ENCODE results near the gene ATP8B3. TPM values are rescaled to one million over a fixed set of nuclear protein-coding genes. Genes with fewer than 3 reads are reported as not detected.

Gene ATP8B3
- total RNA-seq, 4 donors from 2014 or later: 0.21 to 2.4 (median 1.2) TPM

DNA sequence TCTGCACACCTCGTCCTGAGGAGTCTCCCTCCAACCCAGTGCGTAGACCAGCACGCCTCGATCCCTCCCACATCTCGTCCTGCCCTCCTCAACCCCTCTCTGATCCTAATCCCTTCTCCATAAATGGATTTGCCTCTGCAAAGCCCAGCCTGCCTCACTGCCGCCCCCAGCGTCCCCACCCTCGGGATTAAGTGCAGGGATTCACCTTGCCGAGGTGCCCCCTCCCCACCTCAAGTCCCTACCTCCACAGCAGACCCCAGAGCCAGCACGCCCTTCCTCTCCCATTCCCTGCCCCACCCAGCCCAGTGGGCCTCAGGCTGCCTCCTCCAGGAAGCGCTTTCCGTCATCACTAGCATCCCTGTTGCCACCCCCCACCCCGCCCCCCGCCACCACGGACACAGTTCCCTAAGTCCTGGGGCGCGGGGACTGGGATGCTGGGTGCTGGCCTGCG is 47.3 kb upstream of the ATP8B3 start:
- H3K27ac ChIP-seq: peak overlapping the region; percentile 56 to 94 (median 75)
- no peak overlapping the region for H3K4me3 ChIP-seq
- WGBS, 2 donors: 47 to 50% methylated on average over 18 of the region's 18 CpGs
- DNase-seq (ENCODE audit: low spot score in 2 of 2): no peak
- peaks cover 0 to 84% (median 67%) of the 10 kb centered on the region in 4 donors for H3K4me1 ChIP-seq
- peaks cover 0 to 2% (median 0%) of the 10 kb centered on the region in 3 donors for H3K36me3 ChIP-seq
- no peaks in the 10 kb centered on the region for H3K9me3 ChIP-seq
- TF ChIP-seq, protein P1, sequence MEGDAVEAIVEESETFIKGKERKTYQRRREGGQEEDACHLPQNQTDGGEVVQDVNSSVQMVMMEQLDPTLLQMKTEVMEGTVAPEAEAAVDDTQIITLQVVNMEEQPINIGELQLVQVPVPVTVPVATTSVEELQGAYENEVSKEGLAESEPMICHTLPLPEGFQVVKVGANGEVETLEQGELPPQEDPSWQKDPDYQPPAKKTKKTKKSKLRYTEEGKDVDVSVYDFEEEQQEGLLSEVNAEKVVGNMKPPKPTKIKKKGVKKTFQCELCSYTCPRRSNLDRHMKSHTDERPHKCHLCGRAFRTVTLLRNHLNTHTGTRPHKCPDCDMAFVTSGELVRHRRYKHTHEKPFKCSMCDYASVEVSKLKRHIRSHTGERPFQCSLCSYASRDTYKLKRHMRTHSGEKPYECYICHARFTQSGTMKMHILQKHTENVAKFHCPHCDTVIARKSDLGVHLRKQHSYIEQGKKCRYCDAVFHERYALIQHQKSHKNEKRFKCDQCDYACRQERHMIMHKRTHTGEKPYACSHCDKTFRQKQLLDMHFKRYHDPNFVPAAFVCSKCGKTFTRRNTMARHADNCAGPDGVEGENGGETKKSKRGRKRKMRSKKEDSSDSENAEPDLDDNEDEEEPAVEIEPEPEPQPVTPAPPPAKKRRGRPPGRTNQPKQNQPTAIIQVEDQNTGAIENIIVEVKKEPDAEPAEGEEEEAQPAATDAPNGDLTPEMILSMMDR (IDR thresholded peaks at IDR 0.05): no peak
- TF ChIP-seq POLR2A (IDR thresholded peaks at IDR 0.05): no peak
- no peak for TF ChIP-seq EP300 (IDR thresholded peaks at IDR 0.05)
- H3K27me3 ChIP-seq: peaks cover 0 to 5% of the 10 kb centered on the region in 2 donors

DNA sequence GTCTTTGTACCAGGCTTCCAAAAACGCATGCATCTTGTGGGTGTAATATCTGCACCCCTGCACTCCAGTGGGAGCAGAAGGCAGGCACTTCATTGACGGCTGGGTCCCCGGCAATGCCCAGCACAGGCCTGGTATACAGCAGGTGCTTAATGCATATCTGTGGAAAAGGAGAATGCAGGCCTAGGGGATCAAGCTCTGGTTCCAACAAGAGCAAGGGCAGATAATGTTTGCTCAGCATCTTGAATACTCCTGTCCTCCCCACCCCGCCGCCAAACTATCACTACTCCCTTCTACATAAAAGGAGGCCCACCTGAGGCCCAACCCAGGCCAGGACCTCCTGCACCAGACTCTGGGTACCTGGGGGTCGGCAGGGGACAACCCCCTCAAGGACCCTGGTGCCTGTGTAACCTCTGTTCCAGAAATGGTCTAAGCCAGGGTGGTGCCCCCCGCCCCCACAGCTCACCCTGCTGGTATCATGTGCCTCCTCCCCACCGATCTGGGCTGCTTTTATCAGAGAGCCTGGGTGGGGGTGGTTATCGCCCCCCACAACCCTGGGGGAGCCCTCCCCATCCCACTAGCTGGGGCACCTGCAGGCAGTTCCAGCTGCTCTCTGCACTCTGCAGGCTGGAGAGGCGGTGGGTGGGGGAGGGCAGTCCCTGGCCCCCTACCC is 46.5 kb upstream of the ATP8B3 start:
- no peak overlapping the region for H3K4me3 ChIP-seq
- H3K27ac ChIP-seq: peak overlapping the region; percentile 65 to 94 (median 88)
- peaks cover 0 to 6% (median 0%) of the 10 kb centered on the region in 3 donors for H3K36me3 ChIP-seq
- 69 to 74% methylated on average over 5 to 9 of the region's 10 CpGs for WGBS, 2 donors
- peaks cover 0 to 90% (median 71%) of the 10 kb centered on the region in 4 donors for H3K4me1 ChIP-seq
- peaks cover 0 to 5% of the 10 kb centered on the region in 2 donors for H3K27me3 ChIP-seq
- H3K9me3 ChIP-seq: no peaks in the 10 kb centered on the region
- TF ChIP-seq POLR2A (IDR thresholded peaks at IDR 0.05) (no peak), EP300 (IDR thresholded peaks at IDR 0.05) (no peak)
- TF ChIP-seq, protein P1 (IDR thresholded peaks at IDR 0.05): no peak
- DNase-seq (ENCODE audit: low spot score in 2 of 2): no peak

DNA sequence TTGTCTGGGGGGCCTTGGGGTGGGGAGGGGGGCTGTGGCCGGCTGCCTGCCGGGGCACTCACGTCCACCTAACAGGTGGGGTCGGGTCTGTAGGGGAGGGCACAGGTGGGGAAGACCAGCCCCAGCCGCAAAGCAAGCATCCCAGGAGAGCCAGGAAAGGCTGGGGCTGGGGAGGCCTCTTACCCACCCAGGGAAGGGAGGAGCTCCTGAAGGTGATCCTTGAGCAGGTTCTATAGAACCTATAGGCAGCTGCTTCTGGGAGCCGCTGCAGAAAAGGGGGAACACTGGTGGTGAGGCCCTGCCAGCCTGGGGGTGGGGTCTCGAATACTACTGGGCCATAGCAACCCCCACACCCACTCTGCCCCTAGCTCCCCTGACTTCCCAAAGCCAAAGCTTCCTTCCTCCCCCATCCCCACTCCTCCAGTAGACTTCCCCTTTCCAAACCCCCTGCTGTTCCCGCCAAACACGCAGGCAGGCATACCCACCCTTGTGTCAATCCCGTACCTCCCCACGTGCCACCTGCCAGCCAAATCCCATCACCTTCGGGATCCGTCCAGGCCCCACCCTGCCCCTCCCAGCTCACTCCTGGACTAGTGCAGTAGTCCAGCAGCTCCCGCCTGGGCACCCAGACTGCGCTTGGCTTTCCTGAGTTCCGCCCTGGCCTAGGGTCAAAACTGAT is 45.7 kb upstream of the ATP8B3 start:
- H3K27me3 ChIP-seq: peaks cover 0 to 5% of the 10 kb centered on the region in 2 donors
- TF ChIP-seq POLR2A (IDR thresholded peaks at IDR 0.05): no peak
- TF ChIP-seq EP300 (IDR thresholded peaks at IDR 0.05): no peak
- TF ChIP-seq, protein P1 (IDR thresholded peaks at IDR 0.05): no peak
- H3K4me3 ChIP-seq: peak overlapping the region; percentile 26 to 58 (median 48)
- H3K4me1 ChIP-seq: peaks cover 0 to 98% (median 73%) of the 10 kb centered on the region in 4 donors
- 52 to 56% methylated on average over 11 to 16 of the region's 16 CpGs for WGBS, 2 donors
- no peak for DNase-seq (ENCODE audit: low spot score in 2 of 2)
- H3K9me3 ChIP-seq: no peaks in the 10 kb centered on the region
- peaks cover 0 to 6% (median 0%) of the 10 kb centered on the region in 3 donors for H3K36me3 ChIP-seq
- peak overlapping the region; percentile 65 to 94 (median 88) for H3K27ac ChIP-seq

DNA sequence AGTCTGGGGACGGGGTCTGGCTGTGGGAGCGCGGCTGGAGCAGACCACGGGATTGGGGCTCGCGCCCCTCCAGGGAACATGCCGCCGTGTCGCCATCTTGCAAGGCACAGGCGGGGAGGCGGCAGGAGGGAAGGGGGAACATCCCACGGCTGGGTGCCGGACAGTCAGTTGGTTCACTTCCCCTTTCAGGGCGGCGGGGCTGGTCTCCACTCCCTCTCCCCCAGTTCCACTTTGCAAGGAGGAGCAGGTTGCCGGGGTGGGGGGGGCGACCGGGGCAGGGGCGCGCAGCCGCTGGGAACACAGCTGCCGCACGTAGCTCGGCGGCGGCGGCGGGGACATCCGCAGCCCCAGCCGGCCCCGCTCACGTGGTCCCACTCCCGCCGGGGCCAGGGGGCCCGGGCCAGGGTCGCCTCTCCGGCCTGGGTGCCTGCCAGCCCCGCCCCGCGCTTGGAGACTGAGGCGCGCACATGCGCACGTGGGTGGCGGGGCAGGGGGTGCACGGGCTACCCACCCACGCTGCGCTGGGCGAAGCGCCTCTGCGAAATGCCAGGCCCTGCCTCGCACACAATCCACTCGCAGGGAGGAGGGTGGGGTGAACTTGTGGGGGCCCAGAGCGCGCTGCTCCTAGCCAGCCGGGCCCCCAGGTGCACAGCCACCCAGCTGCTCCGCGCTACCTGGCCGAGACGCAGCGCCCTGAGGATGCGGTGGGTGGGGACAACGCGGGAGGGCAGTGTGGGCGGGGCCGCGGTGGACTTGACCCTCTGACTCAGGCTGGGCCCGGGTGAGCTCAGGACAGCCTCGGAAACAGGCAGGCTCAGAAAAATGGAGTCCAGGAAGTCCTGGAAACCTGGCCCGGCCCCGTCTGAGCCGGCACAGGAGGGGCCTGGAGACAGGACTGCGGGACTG is 44.9 kb upstream of the ATP8B3 start:
- H3K4me1 ChIP-seq: peaks cover 0 to 100% (median 73%) of the 10 kb centered on the region in 4 donors
- peaks cover 0 to 5% of the 10 kb centered on the region in 2 donors for H3K27me3 ChIP-seq

More for the DNA sequence above, 44.9 kb upstream of the ATP8B3 start:
- TF ChIP-seq EP300 (IDR thresholded peaks at IDR 0.05) (peak in 1 of 2 donors; percentile 42), POLR2A (IDR thresholded peaks at IDR 0.05) (no peak)
- TF ChIP-seq, protein P1 (IDR thresholded peaks at IDR 0.05): no peak
- Histone ChIP-seq H3K36me3 (peaks cover 0 to 6% (median 0%) of the 10 kb centered on the region in 3 donors), H3K9me3 (no peaks in the 10 kb centered on the region), H3K4me3 (peak overlapping the region; percentile 26 to 58 (median 48)), H3K27ac (peak overlapping the region; percentile 65 to 94 (median 88))
- peak; percentile 50 to 52 for DNase-seq (ENCODE audit: low spot score in 2 of 2)
- WGBS, 2 donors: 2 to 13% methylated on average over 23 to 57 of the region's 73 CpGs
